HG03378 (cell line): Measurements from ENCODE around the gene AIP.

Experiments used
- ATAC-seq: cut with Tn5 transposase; IDR thresholded peaks from one replicate; pipeline ENCODE4 v1.9.1; 2021; ENCODE audit warnings: mild to moderate bottlenecking, moderate library complexity; ENCODE audit not compliant: unreplicated experiment

AIP gene

GRCh38 chr11:67492801-67493547 is 10.1 kb downstream of the AIP start:
- no peak for ATAC-seq

GRCh38 chr11:67493548-67494370 is 10.9 kb downstream of the AIP start:
- no peak for ATAC-seq

- no peak for ATAC-seq
Measured at GRCh38 chr11:67494371-67495233, 11.8 kb downstream of the AIP start.

- ATAC-seq: no peak
Measured at GRCh38 chr11:67495234-67496005, 12.6 kb downstream of the AIP start.

DNA sequence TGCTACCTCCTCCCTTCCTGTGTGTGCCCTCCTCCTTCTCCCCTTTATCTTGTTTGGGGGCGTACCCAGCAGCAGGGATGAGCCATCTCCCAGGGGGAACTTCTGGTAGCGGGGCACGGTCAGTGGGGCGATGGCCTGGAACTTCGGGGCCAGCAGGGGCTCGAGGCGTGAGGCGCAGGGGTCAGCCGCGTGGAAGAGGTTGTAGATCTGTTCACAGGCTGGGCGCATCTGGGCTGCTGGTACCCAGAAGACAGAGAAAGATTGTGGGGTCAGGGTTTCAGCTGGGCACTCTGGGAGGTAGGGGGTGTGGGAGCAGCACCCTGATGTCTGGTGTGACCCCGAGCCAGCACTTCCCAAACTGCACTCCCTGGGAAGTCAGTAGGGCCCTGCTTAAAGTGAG is 13.3 kb downstream of the AIP start:
- no peak for ATAC-seq

DNA sequence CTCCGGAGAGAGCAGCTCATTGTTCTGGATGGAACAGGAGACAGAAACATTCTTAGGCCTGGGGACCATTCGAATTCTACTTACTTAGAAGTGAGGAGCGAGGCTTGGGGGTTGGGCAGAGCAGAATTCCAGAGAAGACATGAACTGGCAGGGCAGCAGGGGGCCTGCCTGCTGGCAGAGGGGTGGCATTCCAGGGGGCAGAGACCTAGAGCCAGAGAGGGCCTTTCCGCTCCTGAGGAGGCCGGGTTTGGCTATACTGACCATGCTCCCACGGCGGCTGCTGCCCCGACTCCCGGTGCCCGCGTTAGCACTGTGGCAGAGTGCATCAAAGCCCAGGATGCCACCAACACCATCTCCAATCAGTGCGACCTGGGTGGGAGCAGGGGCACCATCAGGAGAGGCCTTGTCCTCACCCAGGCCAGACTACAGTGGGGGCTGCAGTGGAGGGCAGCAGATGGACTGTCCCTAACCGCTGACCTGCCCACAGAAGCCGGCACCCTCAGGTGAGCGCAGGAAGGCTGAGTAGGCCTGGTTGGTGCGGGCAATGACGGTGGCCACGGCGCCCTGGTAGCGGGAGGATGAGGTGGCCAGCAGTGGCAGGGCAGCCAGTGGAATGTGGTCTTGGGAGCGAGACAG is 14.9 kb downstream of the AIP start:
- ATAC-seq: no peak

DNA sequence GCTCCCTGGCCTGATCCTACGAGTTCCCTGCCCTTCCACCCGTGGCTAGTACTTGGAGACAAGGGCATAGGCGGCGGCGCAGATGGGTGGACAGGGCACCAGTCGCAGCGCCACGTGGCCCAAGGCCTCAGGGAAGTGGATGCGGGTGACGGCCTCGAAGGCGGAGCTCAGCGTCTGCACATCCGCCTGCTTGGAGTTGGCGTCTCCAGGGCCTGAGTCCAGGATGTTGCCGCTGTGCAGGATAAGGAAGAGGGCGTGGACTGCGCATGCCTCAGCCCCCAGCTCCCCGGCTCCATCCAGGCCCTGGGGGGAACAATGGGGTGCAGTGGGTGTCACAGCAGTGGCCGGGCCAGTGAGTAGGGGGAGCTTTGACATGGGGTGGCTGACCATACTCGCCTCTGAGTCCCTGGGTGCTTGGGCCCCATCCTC is 15.7 kb downstream of the AIP start:
- no peak for ATAC-seq

GRCh38 chr11:67499808-67500483 is 17.1 kb downstream of the AIP start:
- no peak for ATAC-seq

DNA sequence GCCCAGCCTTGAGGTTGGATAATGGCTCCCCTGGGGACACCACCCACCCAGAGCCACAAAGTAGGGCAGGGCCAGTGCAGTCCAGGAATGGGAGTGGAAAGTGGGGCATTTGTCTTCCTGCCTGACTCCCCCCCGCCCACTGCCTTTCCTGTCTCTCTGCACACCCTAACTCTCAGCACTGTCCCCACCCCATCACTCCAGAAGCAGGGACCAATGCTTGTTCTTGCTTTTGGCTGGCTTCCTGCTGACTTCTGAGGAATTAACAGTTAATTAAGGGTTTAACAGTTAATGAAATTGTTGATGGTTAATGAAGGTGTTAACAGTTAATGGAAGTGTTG is 17.6 kb downstream of the AIP start:
- no peak for ATAC-seq

- no peak for ATAC-seq
Measured at GRCh38 chr11:67500831-67501715, 18.2 kb downstream of the AIP start.

DNA sequence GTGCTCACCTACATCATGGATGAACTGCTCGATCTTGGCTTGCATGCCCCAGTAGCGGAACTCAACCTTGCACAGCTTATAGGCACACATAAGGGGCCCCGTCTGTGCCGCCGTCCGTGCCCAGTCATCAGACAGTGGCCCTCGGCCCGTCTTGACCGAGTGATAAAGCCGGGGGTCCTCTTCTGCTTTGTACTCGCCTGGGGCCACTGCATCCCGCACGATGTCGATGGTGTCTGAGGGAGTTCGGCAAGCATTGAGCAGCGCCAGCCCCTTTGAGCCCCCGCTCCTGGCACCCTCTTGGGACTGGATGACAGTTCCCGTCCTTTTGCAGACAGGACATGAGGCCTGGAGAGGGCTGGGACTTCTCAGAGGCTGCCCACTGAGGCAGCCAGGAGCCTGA is 19.0 kb downstream of the AIP start:
- no peak for ATAC-seq

GRCh38 chr11:67502328-67502979 is 19.6 kb downstream of the AIP start:
- no peak for ATAC-seq

- ATAC-seq: no peak
Measured at GRCh38 chr11:67503119-67504004, 20.5 kb downstream of the AIP start.

DNA sequence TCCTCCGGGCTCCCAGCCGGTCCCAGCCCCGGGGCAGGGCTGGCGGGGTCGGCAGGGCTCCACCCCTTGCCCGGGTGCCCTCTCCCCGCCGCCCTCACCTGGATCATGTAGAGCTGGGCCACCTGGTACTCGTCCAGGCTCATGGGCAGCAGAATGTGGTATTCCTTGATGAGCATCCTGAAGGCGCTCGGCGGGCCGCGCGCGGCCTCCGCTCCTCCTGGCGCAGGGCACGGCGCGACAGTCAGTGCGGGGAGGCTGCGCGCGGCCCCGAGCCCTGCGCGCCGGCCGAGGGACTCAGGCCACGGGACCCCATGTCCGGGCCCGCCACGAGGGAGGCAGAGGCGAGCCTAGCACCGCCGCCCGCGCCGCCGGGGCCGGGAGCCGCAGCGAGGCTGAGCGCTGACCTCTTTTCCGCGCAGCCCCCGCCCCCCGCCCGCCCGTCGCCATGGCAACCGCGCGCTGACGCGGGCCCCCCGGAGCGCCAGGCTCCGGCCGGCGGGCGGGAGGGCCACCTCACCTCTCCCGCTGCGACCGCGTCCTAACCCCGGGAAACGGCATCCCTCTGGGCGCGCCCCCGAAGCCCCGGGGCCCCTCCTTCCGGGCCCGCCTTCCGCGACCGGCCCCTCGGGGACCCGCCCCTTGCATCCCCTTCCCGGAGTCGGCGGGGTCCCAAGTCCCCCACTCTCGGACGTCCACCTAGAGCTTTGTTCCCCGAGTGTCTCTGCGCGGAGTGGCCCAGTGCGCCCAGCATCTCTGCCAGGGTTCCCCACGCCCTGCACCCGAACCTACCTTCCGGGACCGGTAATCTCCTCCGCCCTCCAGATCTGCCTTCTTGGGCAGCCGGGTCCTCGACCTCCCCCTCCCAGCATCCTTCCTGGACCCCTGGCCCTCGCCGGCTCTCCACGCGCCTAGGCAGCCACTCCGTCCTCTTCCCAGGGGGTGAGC is 21.5 kb downstream of the AIP start:
- ATAC-seq: no peak

GRCh38 chr11:67504950-67505581 is 22.2 kb downstream of the AIP start, which contains the start of gene PITPNM1:
TSS of gene PITPNM1 (minus strand) at chr11:67505363. CDS start at chr11:67504180, 1,183 bp downstream.
- no peak for ATAC-seq
